ENCODE results near the gene C20orf144. TPM values are rescaled to one million over a fixed set of nuclear protein-coding genes. Genes with fewer than 3 reads are reported as not detected.

Gene C20orf144
- total RNA-seq, 2 donors from 2014 or later = 0.66 TPM; not detected in 1

DNA sequence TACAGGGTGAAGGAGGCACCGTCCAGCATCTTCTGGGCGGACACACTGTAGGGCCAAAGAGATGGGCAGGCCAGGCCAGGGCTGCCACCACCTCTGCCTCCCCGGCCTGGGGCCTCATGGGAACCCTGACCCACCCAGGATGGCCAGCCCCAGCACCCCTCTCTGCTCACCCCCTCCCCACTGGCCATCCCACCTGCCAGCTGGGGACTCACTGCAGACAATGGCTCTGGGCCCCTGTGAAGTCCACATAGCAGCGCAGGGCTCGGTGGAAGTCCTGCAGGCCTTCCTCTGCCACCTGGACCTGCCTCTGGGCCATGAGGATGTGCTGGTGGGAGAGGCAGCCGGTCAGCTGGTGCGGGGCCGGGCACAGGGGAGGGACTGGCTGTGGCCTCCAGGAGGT lies 3.6 kb upstream of the C20orf144 start:
- ATAC-seq = no peak
- Histone ChIP-seq H3K4me3 (no peak overlapping the region), H3K36me3 (replicated peaks in 1 of 2; ENCODE audit: insufficient read depth in 1 of 2, low read depth in 2 of 2) (no peaks in the 10 kb centered on the region), H3K27me3 (no peaks in the 10 kb centered on the region), H3K9me3 (no peaks in the 10 kb centered on the region), H3K4me1 (peaks cover 28% of the 10 kb centered on the region), H3K27ac (no peak overlapping the region)
- DNase-seq = no peak
- TF ChIP-seq, protein P1, sequence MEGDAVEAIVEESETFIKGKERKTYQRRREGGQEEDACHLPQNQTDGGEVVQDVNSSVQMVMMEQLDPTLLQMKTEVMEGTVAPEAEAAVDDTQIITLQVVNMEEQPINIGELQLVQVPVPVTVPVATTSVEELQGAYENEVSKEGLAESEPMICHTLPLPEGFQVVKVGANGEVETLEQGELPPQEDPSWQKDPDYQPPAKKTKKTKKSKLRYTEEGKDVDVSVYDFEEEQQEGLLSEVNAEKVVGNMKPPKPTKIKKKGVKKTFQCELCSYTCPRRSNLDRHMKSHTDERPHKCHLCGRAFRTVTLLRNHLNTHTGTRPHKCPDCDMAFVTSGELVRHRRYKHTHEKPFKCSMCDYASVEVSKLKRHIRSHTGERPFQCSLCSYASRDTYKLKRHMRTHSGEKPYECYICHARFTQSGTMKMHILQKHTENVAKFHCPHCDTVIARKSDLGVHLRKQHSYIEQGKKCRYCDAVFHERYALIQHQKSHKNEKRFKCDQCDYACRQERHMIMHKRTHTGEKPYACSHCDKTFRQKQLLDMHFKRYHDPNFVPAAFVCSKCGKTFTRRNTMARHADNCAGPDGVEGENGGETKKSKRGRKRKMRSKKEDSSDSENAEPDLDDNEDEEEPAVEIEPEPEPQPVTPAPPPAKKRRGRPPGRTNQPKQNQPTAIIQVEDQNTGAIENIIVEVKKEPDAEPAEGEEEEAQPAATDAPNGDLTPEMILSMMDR (IDR thresholded peaks at IDR 0.05) = no peak
- TF ChIP-seq POLR2A (IDR thresholded peaks at IDR 0.05) = no peak
- WGBS, 2 donors = 89 to 95% methylated on average over 5 to 8 of the region's 8 CpGs
- intact Hi-C loops (cut with DNase I) = loop anchor here (10.0 kb wide), 1 partner anchor 204 kb away; no protein-coding TSS in a partner anchor

DNA sequence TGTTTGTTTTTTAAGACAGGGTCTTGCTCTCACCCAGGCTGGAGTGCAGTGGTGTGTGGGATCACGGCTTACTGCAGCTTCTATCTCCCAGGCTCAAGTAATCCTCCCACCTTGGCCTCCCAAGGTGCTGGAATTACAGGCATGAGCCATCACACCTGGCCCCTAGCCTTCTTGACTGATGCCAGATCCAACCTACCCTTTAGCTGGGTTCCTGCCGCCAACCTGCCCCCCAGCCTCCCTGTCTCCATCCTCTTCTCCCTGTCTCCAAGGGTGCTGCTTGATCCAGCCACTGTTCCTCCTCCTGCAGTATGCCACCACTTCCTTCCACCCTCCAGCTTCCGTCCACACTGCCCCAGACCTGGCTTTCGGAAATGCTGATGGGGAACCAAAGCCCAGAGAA lies 3.2 kb upstream of the C20orf144 start:
- DNase-seq (no peak), ATAC-seq (no peak)
- Histone ChIP-seq H3K9me3 (no peaks in the 10 kb centered on the region), H3K36me3 (replicated peaks in 1 of 2; ENCODE audit: insufficient read depth in 1 of 2, low read depth in 2 of 2) (no peaks in the 10 kb centered on the region), H3K27ac (no peak overlapping the region), H3K27me3 (no peaks in the 10 kb centered on the region), H3K4me3 (no peak overlapping the region), H3K4me1 (peaks cover 26% of the 10 kb centered on the region)
- intact Hi-C loops (cut with DNase I) = loop anchor here (10.0 kb wide), 1 partner anchor 204 kb away; no protein-coding TSS in a partner anchor
- 93 to 99% methylated on average over 4 of the region's 4 CpGs for WGBS, 2 donors
- TF ChIP-seq, protein P1 (IDR thresholded peaks at IDR 0.05) = no peak
- TF ChIP-seq POLR2A (IDR thresholded peaks at IDR 0.05) = no peak

DNA sequence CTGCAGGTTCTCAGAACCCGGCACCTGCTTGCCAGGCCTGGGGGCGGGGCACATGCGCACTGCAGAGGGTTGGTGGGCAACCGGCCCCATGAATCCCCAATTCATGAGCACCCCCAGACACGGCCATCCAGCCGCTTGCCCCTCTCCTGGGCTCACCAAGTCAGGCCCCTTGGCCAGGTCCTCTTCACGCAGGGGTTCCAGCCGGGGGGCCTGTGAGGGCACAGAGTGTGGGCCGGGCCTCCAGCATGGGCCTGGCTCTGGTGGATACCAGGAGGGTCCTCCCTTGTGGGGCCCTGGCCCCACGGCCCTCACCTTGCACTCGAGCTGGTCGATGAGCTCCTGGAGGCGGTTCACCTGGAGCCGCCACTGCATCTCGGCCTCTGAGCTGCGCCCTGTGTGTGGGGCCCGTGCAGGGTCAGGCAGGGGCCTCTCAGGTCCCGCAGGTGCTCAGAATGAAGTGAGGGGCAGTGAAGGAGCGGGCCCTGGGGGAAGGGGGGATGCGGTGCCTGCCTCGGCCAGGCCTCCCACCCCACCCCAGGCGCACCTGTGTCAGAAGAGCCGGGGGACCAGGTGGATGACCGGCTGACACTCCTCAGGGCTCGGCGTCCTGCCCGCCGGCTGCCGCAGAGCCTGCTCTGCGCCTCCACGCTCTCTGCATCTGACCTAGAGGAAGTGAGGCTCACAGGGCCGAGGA lies 2.6 kb upstream of the C20orf144 start:
- Histone ChIP-seq H3K27ac (no peak overlapping the region), H3K27me3 (no peaks in the 10 kb centered on the region), H3K4me3 (no peak overlapping the region), H3K4me1 (peaks cover 26% of the 10 kb centered on the region), H3K9me3 (no peaks in the 10 kb centered on the region), H3K36me3 (replicated peaks in 1 of 2; ENCODE audit: insufficient read depth in 1 of 2, low read depth in 2 of 2) (no peaks in the 10 kb centered on the region)
- WGBS, 2 donors = 96% methylated on average over 5 to 23 of the region's 32 CpGs
- intact Hi-C loops (cut with DNase I) = loop anchor here (10.0 kb wide), 1 partner anchor 205 kb away; no protein-coding TSS in a partner anchor
- ATAC-seq (no peak), DNase-seq (no peak)
- no peak for TF ChIP-seq POLR2A (IDR thresholded peaks at IDR 0.05)
- TF ChIP-seq, protein P1 (IDR thresholded peaks at IDR 0.05) = no peak

DNA sequence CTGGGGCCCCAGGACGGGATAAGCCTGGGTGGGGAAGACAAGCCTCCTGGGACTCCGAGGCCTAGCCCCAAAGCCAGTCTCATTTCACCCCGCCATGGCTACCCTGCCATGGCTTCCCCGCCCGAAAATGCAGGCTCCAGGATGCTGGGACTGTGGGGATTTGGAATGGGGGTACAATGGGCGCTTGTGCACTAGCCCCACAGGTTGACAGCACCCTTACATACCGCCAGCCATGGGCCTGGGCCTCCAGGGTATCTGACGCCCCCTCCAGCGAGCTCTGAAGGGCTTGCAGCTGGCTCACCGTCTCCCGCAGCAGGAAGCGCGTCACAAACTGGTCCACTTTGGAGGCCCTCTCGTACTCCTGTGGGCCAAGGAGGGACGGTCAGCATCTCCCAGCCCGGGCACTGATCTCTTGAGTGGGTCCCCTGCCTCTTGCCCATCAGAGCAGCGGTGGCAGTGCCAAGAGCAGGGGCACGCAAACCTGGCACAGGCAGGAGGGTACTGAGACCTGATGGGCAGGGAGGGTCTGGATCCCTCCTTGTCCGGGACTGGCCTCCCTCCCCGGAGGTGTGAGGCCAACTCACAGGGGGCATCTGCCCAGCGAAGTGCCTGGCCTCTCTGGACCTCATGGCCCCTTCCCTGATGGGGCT lies 2.0 kb upstream of the C20orf144 start:
- Histone ChIP-seq H3K36me3 (replicated peaks in 1 of 2; ENCODE audit: insufficient read depth in 1 of 2, low read depth in 2 of 2) (no peaks in the 10 kb centered on the region), H3K4me3 (no peak overlapping the region), H3K9me3 (no peaks in the 10 kb centered on the region), H3K27me3 (no peaks in the 10 kb centered on the region), H3K4me1 (peaks cover 21% of the 10 kb centered on the region), H3K27ac (no peak overlapping the region)
- no peak for TF ChIP-seq POLR2A (IDR thresholded peaks at IDR 0.05)
- TF ChIP-seq, protein P1 (IDR thresholded peaks at IDR 0.05) = no peak
- no peak for ATAC-seq
- WGBS, 2 donors = 93 to 94% methylated on average over 9 to 16 of the region's 21 CpGs
- intact Hi-C loops (cut with DNase I) = no loop called here
- DNase-seq = no peak

Data from body of pancreas (tissue), 4 donors.